Measurements from ENCODE around the gene KLHL29. TPM values are rescaled to one million over a fixed set of nuclear protein-coding genes. Genes with fewer than 3 reads are reported as not detected.

KLHL29 gene
- total RNA-seq, 1 experiment from 2014 or later = 3.4 TPM

GRCh38 chr2:23632386-23632785, 247.4 kb downstream of the KLHL29 start:
- Histone ChIP-seq H3K4me3 (no peak overlapping the region), H3F3A (ENCODE audit: insufficient read depth, low read depth) (no peaks in the 10 kb centered on the region), H3K9me2 (ENCODE audit: insufficient read depth) (no peaks in the 10 kb centered on the region), H2AFZ (no peak overlapping the region), H3K79me2 (ENCODE audit: low read depth) (no peaks in the 10 kb centered on the region), H3K4me1 (replicated peaks; ENCODE audit: insufficient read depth) (no peaks in the 10 kb centered on the region), H3K36me3 (ENCODE audit: low read depth) (no peaks in the 10 kb centered on the region), H4K20me1 (ENCODE audit: insufficient read depth) (no peaks in the 10 kb centered on the region), H3K27ac (no peak overlapping the region), H3K4me2 (no peak overlapping the region), H3K9me3 (ENCODE audit: insufficient read depth, low read depth) (no peaks in the 10 kb centered on the region), H3K27me3 (ENCODE audit: insufficient read depth, low read depth) (no peaks in the 10 kb centered on the region)
- no peak for TF ChIP-seq CTCF (conservative IDR thresholded peaks at IDR 0.05)
- TF ChIP-seq EZH2 (IDR thresholded peaks at IDR 0.05; ENCODE audit: low read depth) = no peak
- CTCF ChIA-PET = no interaction called here
- no TSS peak for BruUV-seq (replicated peaks)
- intact Hi-C loops (cut with micrococcal nuclease; ENCODE audit: unreplicated experiment) = no loop called here
- POLR2A ChIA-PET (ENCODE audit: unreplicated experiment) = no interaction called here
- no peak for DNase-seq

- BruUV-seq (replicated peaks) = no TSS peak
- Histone ChIP-seq H3F3A (ENCODE audit: insufficient read depth, low read depth) (no peaks in the 10 kb centered on the region), H4K20me1 (ENCODE audit: insufficient read depth) (no peaks in the 10 kb centered on the region), H3K4me2 (no peak overlapping the region), H3K9me3 (ENCODE audit: insufficient read depth, low read depth) (no peaks in the 10 kb centered on the region), H3K27me3 (ENCODE audit: insufficient read depth, low read depth) (no peaks in the 10 kb centered on the region), H3K79me2 (ENCODE audit: low read depth) (no peaks in the 10 kb centered on the region), H3K27ac (no peak overlapping the region), H3K36me3 (ENCODE audit: low read depth) (no peaks in the 10 kb centered on the region), H3K4me1 (replicated peaks; ENCODE audit: insufficient read depth) (no peaks in the 10 kb centered on the region), H3K4me3 (no peak overlapping the region), H3K9me2 (ENCODE audit: insufficient read depth) (no peaks in the 10 kb centered on the region), H2AFZ (no peak overlapping the region)
- CTCF ChIA-PET = no interaction called here
- POLR2A ChIA-PET (ENCODE audit: unreplicated experiment) = no interaction called here
- TF ChIP-seq EZH2 (IDR thresholded peaks at IDR 0.05; ENCODE audit: low read depth) (no peak), CTCF (conservative IDR thresholded peaks at IDR 0.05) (no peak)
- intact Hi-C loops (cut with micrococcal nuclease; ENCODE audit: unreplicated experiment) = no loop called here
- DNase-seq = no peak
Measured at GRCh38 chr2:23632831-23633395, 247.9 kb downstream of the KLHL29 start.

GRCh38 chr2:23633966-23634365, 249.0 kb downstream of the KLHL29 start:
- Histone ChIP-seq H3K9me2 (ENCODE audit: insufficient read depth) (no peaks in the 10 kb centered on the region), H3K9me3 (ENCODE audit: insufficient read depth, low read depth) (no peaks in the 10 kb centered on the region), H4K20me1 (ENCODE audit: insufficient read depth) (no peaks in the 10 kb centered on the region), H3K4me3 (no peak overlapping the region), H2AFZ (no peak overlapping the region), H3K79me2 (ENCODE audit: low read depth) (no peaks in the 10 kb centered on the region), H3K27ac (no peak overlapping the region), H3K4me1 (replicated peaks; ENCODE audit: insufficient read depth) (no peaks in the 10 kb centered on the region), H3K27me3 (ENCODE audit: insufficient read depth, low read depth) (no peaks in the 10 kb centered on the region), H3K36me3 (ENCODE audit: low read depth) (no peaks in the 10 kb centered on the region), H3F3A (ENCODE audit: insufficient read depth, low read depth) (no peaks in the 10 kb centered on the region), H3K4me2 (no peak overlapping the region)
- BruUV-seq (replicated peaks) = no TSS peak
- DNase-seq = no peak
- no peak for TF ChIP-seq CTCF (conservative IDR thresholded peaks at IDR 0.05)
- no peak for TF ChIP-seq EZH2 (IDR thresholded peaks at IDR 0.05; ENCODE audit: low read depth)
- POLR2A ChIA-PET (ENCODE audit: unreplicated experiment) = no interaction called here
- intact Hi-C loops (cut with micrococcal nuclease; ENCODE audit: unreplicated experiment) = no loop called here
- CTCF ChIA-PET = interaction anchor here (0.6 kb wide), 1 partner anchor 39 kb away, joined by 5 read pairs; no protein-coding TSS in a partner anchor
